Activated CD8-positive, alpha-beta memory T cell treated with anti-CD3 and anti-CD28 coated beads, Interleukin-2, amount 10 ng/mL, durations not matched to agents 7 days and 5 days (primary cell): ENCODE results near the gene HNRNPC. TPM values are rescaled to one million over a fixed set of nuclear protein-coding genes. Genes with fewer than 3 reads are reported as not detected.
"Not testable (repeated sequence)": the region's sequence is repeated elsewhere in the genome, so short reads cannot be mapped to it uniquely, and the experiment has no call there.

Experiments
- ATAC-seq: fragments of 150-1000 bp; cut with Tn5 transposase; one replicate; pipeline ENCODE4 v1.10.0; 2021; ENCODE audit warnings: moderate library complexity
- CTCF ChIA-PET: fragments of 350-600 bp; sonication (Branson Sonifier 250); formaldehyde crosslinking; loops from one replicate; lab custom pipeline; 2021; ENCODE audit warnings: antibody characterized with exemption; lab: Charles Lee
- DNase-seq: peaks from one replicate; pipeline ENCODE4 v3.0.0-alpha.2; 2020
- H3K27ac Mint-ChIP-seq: one replicate; pipeline ENCODE4 v1.8.0; 2021; ENCODE audit warnings: mild to moderate bottlenecking, mixed read lengths
- H3K27me3 Mint-ChIP-seq: one replicate; pipeline ENCODE4 v1.8.0; 2021; ENCODE audit warnings: mixed read lengths
- H3K36me3 Mint-ChIP-seq: one replicate; pipeline ENCODE4 v1.8.0; 2021; ENCODE audit warnings: mild to moderate bottlenecking, mixed read lengths
- H3K4me1 Mint-ChIP-seq: one replicate; pipeline ENCODE4 v1.8.0; 2021; ENCODE audit warnings: mixed read lengths
- H3K4me3 Mint-ChIP-seq: one replicate; pipeline ENCODE4 v1.8.0; 2021; ENCODE audit warnings: mild to moderate bottlenecking, moderate library complexity, mixed read lengths
- H3K9me3 Mint-ChIP-seq: one replicate; pipeline ENCODE4 v1.8.0; 2022; ENCODE audit warnings: low read depth, mixed read lengths
- total RNA-seq, 2 experiments: library from RNA; stranded (reverse); gene quantifications; one replicate each; pipeline ENCODE4 v1.2.3, GENCODE V29; 2021

The HNRNPC gene
- total RNA-seq, 2 experiments from 2014 or later = 718 to 921 TPM

DNA sequence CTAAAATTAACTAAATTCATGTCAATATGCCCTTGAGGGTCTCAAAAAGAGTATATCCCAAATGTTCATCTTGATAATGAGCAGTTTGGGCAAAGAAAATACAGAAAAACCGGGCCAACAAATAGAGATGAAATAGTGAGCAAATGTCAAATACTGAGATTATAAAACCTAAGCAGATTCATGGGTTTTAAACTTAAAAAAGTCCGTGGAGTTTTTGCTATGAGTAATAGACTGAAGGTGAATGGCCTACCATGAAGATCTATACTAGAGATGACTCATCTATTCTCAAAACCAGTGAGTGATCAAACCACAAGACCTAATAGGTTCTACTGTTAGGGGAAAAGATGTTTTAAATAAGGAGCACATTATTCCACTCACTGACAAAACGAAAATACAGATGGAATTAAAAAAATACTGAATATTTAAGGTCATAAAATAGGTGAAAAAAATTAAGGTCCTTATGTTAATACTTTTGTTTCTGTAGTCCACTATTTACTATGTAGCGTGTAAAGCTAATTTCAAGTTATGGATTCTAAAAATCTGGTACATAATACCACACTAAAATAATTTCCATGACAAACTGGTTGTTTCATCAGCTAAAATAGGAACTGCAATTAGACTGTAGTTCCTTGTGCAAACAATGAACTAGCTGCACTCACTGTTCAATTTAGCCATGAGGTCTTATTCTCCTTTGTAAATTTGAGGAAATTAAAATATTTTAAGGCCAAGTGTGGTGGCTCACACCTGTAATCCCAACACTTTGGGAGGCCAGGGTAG, 5.0 kb downstream of the HNRNPC start:
- CTCF ChIA-PET = interaction anchor here (0.9 to 1.7 kb wide), 4 partner anchors 8 to 33 kb away, joined by 3 to 12 read pairs (median 4); no protein-coding TSS in a partner anchor

DNA sequence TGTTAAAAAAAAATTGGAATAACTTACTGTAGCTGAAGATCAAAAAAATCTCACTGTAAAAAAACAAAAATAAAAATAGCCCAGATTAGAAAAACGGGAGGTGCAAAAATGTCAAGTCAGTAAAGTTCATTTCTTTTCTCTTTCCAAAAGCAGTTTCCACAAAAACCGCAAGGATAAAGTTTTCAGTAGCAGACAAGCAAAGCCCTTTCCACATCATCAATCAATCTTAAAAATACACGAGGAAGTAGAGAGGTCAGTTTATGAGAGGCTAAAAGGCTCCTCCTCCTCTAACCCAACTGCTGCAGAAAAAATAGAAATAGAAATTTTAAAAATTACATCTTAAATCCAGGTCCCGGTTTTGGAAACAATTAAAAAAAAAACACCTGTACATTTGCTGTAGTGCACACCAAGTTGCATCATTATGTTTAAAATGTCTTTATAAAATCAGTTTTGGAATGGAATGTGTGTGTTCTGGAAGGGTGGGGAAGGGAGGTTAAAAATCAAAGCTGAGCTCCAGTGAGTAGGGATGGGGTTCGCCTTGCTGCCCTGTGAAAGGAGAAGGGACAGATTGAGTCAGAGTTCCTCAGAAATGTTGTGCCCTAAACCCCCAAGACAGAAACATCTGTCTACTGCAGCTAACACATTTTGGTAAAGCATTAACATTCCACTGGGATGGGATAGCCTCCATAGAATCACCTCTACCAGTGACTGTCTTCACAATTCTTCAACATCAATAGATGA, 5.8 kb downstream of the HNRNPC start:
- no peak for DNase-seq

More for the DNA sequence above, 5.0 kb downstream of the HNRNPC start:
- H3K27ac Mint-ChIP-seq = peak overlapping the region; percentile 100
- ATAC-seq (peak; percentile 73), DNase-seq (no peak)
- H3K4me1 Mint-ChIP-seq = peaks cover 67% of the 10 kb centered on the region
- H3K36me3 Mint-ChIP-seq = peaks cover 81% of the 10 kb centered on the region
- peak overlapping the region; percentile 98 for H3K4me3 Mint-ChIP-seq
- no peaks in the 10 kb centered on the region for H3K27me3 Mint-ChIP-seq
- H3K9me3 Mint-ChIP-seq = no peaks in the 10 kb centered on the region

GRCh38 chr14:21262410-21262809, 6.8 kb downstream of the HNRNPC start:
- DNase-seq = no peak
- CTCF ChIA-PET = interaction anchor here (1.5 kb wide), 1 partner anchor 23 kb away, joined by 5 read pairs; no protein-coding TSS in a partner anchor
- H3K27me3 Mint-ChIP-seq = no peaks in the 10 kb centered on the region

More for the DNA sequence above, 5.8 kb downstream of the HNRNPC start:
- Mint-ChIP-seq H3K27ac (peak overlapping the region; percentile 100), H3K4me1 (peaks cover 74% of the 10 kb centered on the region), H3K27me3 (no peaks in the 10 kb centered on the region), H3K9me3 (no peaks in the 10 kb centered on the region), H3K4me3 (peak overlapping the region; percentile 98), H3K36me3 (peaks cover 84% of the 10 kb centered on the region)
- peak; percentile 5 for ATAC-seq
- CTCF ChIA-PET = no interaction called here

GRCh38 chr14:21261824-21262223, 7.4 kb downstream of the HNRNPC start:
- H3K27me3 Mint-ChIP-seq = no peaks in the 10 kb centered on the region
- CTCF ChIA-PET = interaction anchor here (1.5 kb wide), 1 partner anchor 22 kb away, joined by 5 read pairs; no protein-coding TSS in a partner anchor
- ATAC-seq (no peak), DNase-seq (no peak)
- H3K9me3 Mint-ChIP-seq = no peaks in the 10 kb centered on the region
- peak overlapping the region; percentile 42 for H3K4me3 Mint-ChIP-seq
- peaks cover 83% of the 10 kb centered on the region for H3K4me1 Mint-ChIP-seq
- peaks cover 83% of the 10 kb centered on the region for H3K36me3 Mint-ChIP-seq
- peak overlapping the region; percentile 33 for H3K27ac Mint-ChIP-seq

More at GRCh38 chr14:21262410-21262809, 6.8 kb downstream of the HNRNPC start:
- ATAC-seq = no peak
- peak overlapping the region; percentile 76 for H3K27ac Mint-ChIP-seq
- H3K4me3 Mint-ChIP-seq = peak overlapping the region; percentile 98
- H3K9me3 Mint-ChIP-seq = no peaks in the 10 kb centered on the region
- peaks cover 81% of the 10 kb centered on the region for H3K36me3 Mint-ChIP-seq
- peaks cover 80% of the 10 kb centered on the region for H3K4me1 Mint-ChIP-seq

DNA sequence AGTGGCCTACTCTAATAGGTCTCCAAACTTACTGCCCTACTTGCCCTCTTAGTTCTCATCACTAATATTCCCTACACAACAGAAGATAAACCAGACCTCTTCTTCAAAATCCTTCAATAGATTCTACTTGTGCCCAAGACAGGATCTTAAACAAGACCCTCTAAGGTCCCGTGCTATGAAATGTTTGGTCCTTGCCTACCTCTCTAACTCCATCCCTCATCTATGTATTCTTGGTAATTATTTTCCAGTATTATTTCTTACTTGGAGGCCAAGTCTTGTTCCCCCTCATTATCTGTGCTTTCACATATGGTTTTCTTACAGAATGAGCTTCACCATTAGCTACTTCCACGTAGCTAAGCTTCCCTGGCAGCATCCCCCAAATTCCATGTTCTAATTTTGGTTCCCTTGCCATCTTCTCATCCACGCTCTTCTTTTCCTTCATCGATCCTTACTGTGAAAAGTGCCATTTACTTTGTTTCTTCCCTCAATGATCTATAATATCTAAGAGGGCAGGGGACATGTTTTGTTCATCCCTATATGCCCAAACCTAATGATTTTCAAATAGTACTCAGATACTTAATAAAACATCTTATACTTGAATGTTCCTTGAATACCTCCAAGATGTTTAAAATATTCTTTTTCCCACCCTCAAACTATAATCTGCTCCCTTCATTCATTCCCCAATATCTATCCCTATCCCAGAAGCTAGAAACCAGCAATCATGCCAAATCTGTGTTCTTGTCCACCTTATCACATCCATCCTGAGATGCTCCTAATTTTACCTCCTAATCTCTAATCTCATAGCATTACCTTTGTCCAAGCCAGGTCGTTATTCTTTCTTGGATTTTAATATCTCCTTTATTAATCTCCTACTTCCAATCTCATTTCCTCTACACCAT, 10.1 kb downstream of the HNRNPC start:
- Mint-ChIP-seq H3K27ac (peak overlapping the region; percentile 61), H3K27me3 (no peaks in the 10 kb centered on the region), H3K9me3 (no peaks in the 10 kb centered on the region), H3K36me3 (peaks cover 75% of the 10 kb centered on the region), H3K4me1 (peaks cover 78% of the 10 kb centered on the region), H3K4me3 (peak overlapping the region; percentile 9)
- CTCF ChIA-PET = interaction anchor here (1.9 kb wide), 1 partner anchor 19 kb away, joined by 4 read pairs; no protein-coding TSS in a partner anchor
- DNase-seq (no peak), ATAC-seq (no peak)

- H3K27me3 Mint-ChIP-seq = no peaks in the 10 kb centered on the region
- H3K4me1 Mint-ChIP-seq = peaks cover 73% of the 10 kb centered on the region
- ATAC-seq (no peak), DNase-seq (peak; percentile 31)
- CTCF ChIA-PET = interaction anchor here (1.0 to 2.1 kb wide), 4 partner anchors 17 to 123 kb away, joined by 3 to 11 read pairs (median 4); no protein-coding TSS in a partner anchor
- peaks cover 68% of the 10 kb centered on the region for H3K36me3 Mint-ChIP-seq
- H3K9me3 Mint-ChIP-seq = no peaks in the 10 kb centered on the region
- H3K27ac Mint-ChIP-seq = peak overlapping the region; percentile 50
- peak overlapping the region; percentile 46 for H3K4me3 Mint-ChIP-seq
These were observed 11.0 kb downstream of the HNRNPC start for GRCh38 chr14:21258005-21258888.

DNA sequence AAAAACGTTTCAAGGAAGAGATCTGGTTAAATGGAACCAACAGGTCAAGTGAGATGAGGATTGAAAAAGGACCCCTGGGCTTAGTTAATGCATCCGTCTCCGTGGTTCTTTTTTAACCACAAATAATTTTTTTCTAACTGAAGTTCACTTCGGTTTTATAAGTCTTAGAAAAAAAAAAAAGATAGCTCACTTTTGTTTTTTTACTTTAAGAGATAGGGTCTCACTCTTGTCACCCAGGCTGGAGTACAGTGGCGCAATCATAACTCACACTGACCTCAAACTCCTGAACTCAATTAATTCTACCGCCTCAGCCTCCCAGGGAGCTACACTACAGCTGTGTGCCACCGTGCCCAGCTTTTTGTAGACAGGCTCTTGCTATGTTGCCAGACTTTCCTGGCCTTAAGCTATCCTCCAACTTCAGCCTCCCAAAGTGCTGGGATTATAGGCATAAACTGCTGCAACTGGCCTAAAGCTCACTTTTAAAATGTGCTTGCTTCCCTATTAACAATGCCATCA, 11.8 kb downstream of the HNRNPC start:
- peak overlapping the region; percentile 79 for H3K27ac Mint-ChIP-seq
- H3K9me3 Mint-ChIP-seq = no peaks in the 10 kb centered on the region
- peaks cover 68% of the 10 kb centered on the region for H3K4me1 Mint-ChIP-seq
- peaks cover 64% of the 10 kb centered on the region for H3K36me3 Mint-ChIP-seq
- DNase-seq (peak; percentile 41), ATAC-seq (peak; percentile 18)
- CTCF ChIA-PET = interaction anchor here (0.9 to 2.3 kb wide), 7 partner anchors 7 to 153 kb away, joined by 3 to 12 read pairs (median 4); no protein-coding TSS in a partner anchor
- H3K4me3 Mint-ChIP-seq = peak overlapping the region; percentile 62
- H3K27me3 Mint-ChIP-seq = no peaks in the 10 kb centered on the region

DNA sequence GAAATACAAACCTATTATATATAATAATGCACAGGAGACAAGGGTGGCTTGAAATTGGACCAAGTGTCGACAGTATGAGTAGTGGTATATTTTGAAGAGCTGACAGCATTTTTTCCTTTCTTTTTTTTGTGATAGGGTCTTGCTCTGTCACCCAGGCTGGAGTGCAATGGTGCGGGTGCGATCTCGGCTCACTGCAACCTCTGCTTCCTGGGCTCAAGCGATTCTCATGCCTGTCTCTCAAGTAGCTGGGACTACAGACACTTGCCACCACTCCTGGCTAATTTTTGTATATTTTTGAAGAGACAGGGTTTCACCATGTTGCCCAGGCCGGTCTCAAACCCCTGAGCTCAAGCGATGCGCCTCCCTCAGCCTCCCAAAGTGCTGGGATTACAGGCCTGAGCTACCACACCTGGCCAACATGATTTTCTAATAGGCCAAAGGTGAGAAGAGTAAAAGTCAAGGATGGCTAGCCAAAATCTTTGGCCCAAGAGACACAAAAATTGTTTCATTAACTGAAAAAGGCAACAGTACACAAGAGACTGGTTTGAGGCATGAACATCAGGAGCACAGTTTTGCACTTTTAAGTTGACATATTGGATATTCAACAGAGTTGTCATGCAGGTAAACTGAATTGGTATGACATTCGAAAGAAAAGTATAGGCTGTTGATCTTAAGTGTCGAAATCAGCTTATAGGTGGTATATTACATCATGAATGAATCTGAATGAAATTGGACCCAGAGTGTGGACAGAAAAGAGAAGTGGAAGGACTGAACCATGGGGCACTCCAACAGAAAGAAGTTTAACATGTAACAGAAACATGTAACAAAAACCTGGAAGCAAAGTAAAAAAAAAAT, 12.5 kb downstream of the HNRNPC start:
- no peaks in the 10 kb centered on the region for H3K9me3 Mint-ChIP-seq
- H3K27ac Mint-ChIP-seq = peak overlapping the region; percentile 79
- CTCF ChIA-PET = interaction anchor here (0.9 to 2.3 kb wide), 9 partner anchors 8 to 152 kb away, joined by 3 to 12 read pairs (median 4); no protein-coding TSS in a partner anchor
- peak overlapping the region; percentile 62 for H3K4me3 Mint-ChIP-seq
- ATAC-seq (no peak), DNase-seq (peak; percentile 38)
- peaks cover 63% of the 10 kb centered on the region for H3K36me3 Mint-ChIP-seq
- no peaks in the 10 kb centered on the region for H3K27me3 Mint-ChIP-seq
- H3K4me1 Mint-ChIP-seq = peaks cover 68% of the 10 kb centered on the region

GRCh38 chr14:21256102-21256447, 13.2 kb downstream of the HNRNPC start:
- Mint-ChIP-seq H3K27ac (peak overlapping the region; percentile 74), H3K4me3 (peak overlapping the region; percentile 33), H3K4me1 (peaks cover 67% of the 10 kb centered on the region), H3K36me3 (peaks cover 64% of the 10 kb centered on the region)
- not testable (repeated sequence) for DNase-seq, ATAC-seq, H3K9me3 Mint-ChIP-seq, H3K27me3 Mint-ChIP-seq
- CTCF ChIA-PET = interaction anchor here (1.0 to 2.3 kb wide), 7 partner anchors 9 to 151 kb away, joined by 3 to 12 read pairs (median 4); no protein-coding TSS in a partner anchor

DNA sequence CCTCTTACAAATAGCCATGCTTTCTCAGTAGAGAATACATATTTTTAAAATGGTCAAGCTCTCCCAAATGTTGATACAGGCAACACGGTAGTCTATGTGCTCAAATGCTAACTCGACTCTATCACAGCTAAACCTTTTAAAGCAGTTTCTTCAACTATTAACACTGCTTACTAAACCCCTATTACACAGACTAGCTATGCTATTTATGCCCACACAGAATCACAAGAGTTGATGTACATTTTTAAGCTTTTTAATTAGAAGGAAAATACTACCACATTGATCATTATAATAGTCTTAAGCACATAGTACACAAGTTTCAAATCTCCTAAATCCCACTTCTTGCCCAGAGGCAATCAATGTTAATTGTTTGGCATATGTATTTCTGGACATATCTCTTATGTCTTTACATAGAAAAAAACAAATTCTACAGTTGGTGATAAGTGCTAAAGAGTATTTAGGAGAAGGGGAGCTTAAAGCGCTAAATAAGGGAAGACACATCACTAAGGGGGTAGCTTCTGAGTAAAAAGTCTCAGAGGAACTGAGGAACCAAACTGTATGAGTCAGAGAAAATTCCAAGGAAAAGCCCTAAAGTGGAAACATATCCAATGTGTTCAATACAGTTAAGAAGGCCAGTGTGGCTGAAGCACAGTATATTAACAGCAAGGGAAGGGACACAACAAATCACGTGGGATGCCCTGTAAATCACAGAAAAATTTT, 13.7 kb downstream of the HNRNPC start:
- H3K36me3 Mint-ChIP-seq = peaks cover 67% of the 10 kb centered on the region
- ATAC-seq = no peak
- CTCF ChIA-PET = interaction anchor here (1.1 to 2.3 kb wide), 4 partner anchors 9 to 241 kb away, joined by 4 to 12 read pairs (median 5); no protein-coding TSS in a partner anchor
- peaks cover 68% of the 10 kb centered on the region for H3K4me1 Mint-ChIP-seq
- no peaks in the 10 kb centered on the region for H3K27me3 Mint-ChIP-seq
- peak overlapping the region; percentile 74 for H3K27ac Mint-ChIP-seq
- peak overlapping the region; percentile 33 for H3K4me3 Mint-ChIP-seq
- DNase-seq = no peak
- no peaks in the 10 kb centered on the region for H3K9me3 Mint-ChIP-seq
